Stimulated activated CD8-positive, alpha-beta memory T cell treated with anti-CD3 and anti-CD28 coated beads, Interleukin-12 subunit alpha, Interleukin-12 subunit beta, amount 100 ng/mL, for 24 hours (primary cell): Measurements from ENCODE around the gene LDLRAD3.

Experiments
- DNase-seq: peaks from one replicate; pipeline ENCODE4 v3.0.0-alpha.2; 2020; ENCODE audit errors: extremely low read depth

Gene LDLRAD3

DNA sequence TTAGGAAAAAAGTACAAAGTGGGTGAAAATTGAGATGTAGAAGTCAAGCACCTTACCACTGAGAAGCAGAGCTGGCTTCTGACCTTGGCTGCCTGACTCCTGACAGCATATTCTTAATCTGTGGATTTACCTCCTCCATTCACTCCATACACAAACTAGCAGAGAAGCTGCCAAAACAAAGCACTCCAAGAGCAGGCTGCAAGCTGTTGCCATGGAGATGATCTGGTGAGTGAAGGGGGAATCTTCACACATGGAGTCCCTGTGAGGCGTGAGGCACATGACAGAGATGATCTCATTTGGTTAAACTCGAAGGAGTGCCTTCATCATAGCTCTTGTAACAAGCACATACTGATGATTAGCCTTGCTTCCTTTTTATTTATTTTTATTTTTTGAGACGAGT, 329.2 kb downstream of the LDLRAD3 start:
- DNase-seq, result no peak

GRCh38 chr11:36274414-36274813, 330.6 kb downstream of the LDLRAD3 start:
- no peak for DNase-seq

DNA sequence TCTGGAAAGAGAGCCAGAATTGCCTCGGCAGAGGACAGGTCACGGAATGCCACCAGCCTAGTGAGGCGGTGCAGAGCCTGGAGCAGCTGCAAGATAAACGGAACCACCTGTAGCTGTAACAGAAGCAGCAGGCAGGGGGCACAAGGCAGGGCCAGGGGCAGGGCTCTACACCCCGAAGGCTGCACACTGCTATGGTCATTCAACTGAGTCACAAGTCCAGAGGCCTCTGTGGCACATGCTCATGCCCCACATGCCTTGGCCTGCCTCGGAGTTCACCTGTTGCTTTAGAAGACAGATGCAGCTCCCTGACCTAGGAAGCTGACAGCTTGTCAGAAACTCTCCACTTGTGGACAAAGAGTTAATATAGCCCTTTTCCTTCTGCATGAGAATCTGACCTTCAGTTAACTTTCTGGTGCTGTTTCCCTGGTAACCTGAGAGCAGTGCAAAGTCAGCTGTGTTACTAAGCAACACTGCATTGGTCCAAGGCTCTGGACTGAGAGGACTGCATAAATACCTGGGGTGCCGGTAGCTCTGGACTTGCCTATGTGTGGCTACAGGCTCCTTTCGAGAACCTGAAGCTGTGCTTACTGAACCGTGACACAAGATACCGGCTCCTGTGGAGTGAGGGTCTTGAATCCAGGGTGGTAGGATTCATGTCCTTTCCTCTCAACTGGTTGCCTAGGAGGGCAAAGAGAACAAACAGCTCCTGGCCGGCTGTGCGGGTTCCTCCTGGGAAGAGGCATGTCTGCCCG, 334.8 kb downstream of the LDLRAD3 start:
- DNase-seq, result no peak

DNA sequence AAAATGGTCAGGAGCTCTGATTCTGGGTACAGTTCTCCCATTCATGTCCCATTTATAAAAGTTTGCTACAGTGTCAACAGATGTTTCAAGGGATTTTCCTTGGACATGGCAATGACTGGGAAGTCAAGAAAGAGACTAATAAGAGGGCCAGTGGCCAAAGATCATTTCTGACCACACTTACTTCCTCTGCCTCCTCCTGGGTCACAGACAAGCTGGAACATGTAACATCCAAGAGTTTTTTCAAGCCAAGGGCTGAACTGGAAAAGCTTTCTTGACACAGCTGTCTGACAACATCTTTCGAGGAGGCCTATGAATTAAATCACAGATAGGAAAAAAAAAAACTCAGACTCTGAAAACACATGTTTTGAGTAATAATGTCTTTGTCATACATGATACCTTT, 336.7 kb downstream of the LDLRAD3 start:
- no peak for DNase-seq
